Measurements from ENCODE around the gene SPTB.

The SPTB gene

GRCh38 chr14:64864258-64864657 is 15.4 kb downstream of the SPTB start:
- no peak for DNase-seq
- Histone ChIP-seq H3K4me1 (no peaks in the 10 kb centered on the region), H3K4me3 (ENCODE audit: low read depth, low read length) (no peak overlapping the region), H3K36me3 (no peaks in the 10 kb centered on the region), H3K27me3 (peaks cover 24% of the 10 kb centered on the region), H3K9me3 (no peaks in the 10 kb centered on the region)
- TF ChIP-seq, protein P1, sequence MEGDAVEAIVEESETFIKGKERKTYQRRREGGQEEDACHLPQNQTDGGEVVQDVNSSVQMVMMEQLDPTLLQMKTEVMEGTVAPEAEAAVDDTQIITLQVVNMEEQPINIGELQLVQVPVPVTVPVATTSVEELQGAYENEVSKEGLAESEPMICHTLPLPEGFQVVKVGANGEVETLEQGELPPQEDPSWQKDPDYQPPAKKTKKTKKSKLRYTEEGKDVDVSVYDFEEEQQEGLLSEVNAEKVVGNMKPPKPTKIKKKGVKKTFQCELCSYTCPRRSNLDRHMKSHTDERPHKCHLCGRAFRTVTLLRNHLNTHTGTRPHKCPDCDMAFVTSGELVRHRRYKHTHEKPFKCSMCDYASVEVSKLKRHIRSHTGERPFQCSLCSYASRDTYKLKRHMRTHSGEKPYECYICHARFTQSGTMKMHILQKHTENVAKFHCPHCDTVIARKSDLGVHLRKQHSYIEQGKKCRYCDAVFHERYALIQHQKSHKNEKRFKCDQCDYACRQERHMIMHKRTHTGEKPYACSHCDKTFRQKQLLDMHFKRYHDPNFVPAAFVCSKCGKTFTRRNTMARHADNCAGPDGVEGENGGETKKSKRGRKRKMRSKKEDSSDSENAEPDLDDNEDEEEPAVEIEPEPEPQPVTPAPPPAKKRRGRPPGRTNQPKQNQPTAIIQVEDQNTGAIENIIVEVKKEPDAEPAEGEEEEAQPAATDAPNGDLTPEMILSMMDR (IDR thresholded peaks at IDR 0.05; ENCODE audit: low read depth, low read length): no peak

DNA sequence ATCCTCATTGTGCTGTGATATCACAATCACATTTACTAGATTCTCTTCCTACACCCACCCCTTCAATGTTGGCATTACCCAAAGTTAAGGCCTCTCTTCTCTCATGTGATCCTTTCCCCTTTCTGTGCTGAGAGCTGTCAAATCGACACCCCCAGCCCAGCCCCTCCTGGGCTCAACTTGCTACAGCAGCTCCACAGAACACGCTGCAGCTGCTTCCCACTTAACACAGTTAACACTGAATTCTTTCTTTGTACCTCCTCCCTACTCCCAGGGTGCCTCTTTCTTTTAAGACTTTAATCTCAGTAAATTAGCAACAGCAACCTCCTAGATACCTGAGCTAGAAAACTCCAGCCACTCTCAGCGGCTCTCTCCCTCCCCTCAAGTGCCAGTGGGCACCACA is 17.8 kb downstream of the SPTB start:
- H3K4me3 ChIP-seq (ENCODE audit: low read depth, low read length): no peak overlapping the region
- H3K27me3 ChIP-seq: peaks cover 7% of the 10 kb centered on the region; the same call in 1 of the 2 replicates
- no peaks in the 10 kb centered on the region for H3K4me1 ChIP-seq
- DNase-seq: no peak
- TF ChIP-seq, protein P1 (IDR thresholded peaks at IDR 0.05; ENCODE audit: low read depth, low read length): no peak
- H3K9me3 ChIP-seq: no peaks in the 10 kb centered on the region
- H3K36me3 ChIP-seq: no peaks in the 10 kb centered on the region

GRCh38 chr14:64860039-64860438 is 19.7 kb downstream of the SPTB start:
- no peak overlapping the region for H3K4me3 ChIP-seq (ENCODE audit: low read depth, low read length)
- no peaks in the 10 kb centered on the region for H3K36me3 ChIP-seq
- TF ChIP-seq, protein P1 (IDR thresholded peaks at IDR 0.05; ENCODE audit: low read depth, low read length): no peak
- no peak for DNase-seq
- H3K27me3 ChIP-seq: no peaks in the 10 kb centered on the region
- H3K4me1 ChIP-seq: no peaks in the 10 kb centered on the region
- no peaks in the 10 kb centered on the region for H3K9me3 ChIP-seq

DNA sequence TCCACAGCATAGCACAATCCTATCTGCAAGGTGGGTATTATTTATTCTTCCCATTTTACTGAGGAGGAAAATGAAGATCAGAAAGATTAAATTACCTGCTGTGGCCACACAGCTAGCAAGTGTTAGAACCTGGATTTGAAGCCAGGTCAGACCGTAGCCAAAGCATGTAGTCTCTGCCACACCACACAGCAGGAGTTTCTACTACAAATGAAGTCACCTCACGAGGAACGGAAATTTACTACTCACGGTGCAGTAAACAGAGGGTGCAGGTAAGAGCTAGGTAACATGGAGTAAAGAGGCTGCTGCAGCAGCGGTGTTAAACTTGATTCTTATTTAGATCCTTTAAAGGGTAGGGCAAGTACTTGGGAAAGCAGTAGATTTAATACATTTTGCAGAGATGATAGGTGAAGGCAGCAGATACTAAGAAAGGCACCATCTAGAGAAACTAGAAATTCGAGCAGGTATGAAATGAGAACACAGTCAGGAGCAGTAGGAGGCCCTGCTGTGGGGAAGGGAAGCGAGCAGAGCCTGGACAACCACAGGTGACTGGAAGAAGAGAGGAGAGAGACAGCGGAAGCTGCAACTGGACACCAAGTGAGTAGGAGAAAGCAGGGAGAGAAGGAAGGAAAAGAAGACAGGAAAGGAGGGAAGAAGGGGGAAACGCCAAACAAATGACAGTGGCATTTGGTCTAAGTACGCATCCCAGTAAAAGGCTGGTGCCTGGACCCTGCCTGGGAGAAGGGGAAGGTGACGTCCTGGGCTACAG is 21.5 kb downstream of the SPTB start:
- Histone ChIP-seq H3K9me3 (no peaks in the 10 kb centered on the region), H3K36me3 (no peaks in the 10 kb centered on the region), H3K4me3 (ENCODE audit: low read depth, low read length) (no peak overlapping the region), H3K4me1 (no peaks in the 10 kb centered on the region), H3K27me3 (no peaks in the 10 kb centered on the region)
- no peak for DNase-seq
- TF ChIP-seq, protein P1 (IDR thresholded peaks at IDR 0.05; ENCODE audit: low read depth, low read length): no peak

DNA sequence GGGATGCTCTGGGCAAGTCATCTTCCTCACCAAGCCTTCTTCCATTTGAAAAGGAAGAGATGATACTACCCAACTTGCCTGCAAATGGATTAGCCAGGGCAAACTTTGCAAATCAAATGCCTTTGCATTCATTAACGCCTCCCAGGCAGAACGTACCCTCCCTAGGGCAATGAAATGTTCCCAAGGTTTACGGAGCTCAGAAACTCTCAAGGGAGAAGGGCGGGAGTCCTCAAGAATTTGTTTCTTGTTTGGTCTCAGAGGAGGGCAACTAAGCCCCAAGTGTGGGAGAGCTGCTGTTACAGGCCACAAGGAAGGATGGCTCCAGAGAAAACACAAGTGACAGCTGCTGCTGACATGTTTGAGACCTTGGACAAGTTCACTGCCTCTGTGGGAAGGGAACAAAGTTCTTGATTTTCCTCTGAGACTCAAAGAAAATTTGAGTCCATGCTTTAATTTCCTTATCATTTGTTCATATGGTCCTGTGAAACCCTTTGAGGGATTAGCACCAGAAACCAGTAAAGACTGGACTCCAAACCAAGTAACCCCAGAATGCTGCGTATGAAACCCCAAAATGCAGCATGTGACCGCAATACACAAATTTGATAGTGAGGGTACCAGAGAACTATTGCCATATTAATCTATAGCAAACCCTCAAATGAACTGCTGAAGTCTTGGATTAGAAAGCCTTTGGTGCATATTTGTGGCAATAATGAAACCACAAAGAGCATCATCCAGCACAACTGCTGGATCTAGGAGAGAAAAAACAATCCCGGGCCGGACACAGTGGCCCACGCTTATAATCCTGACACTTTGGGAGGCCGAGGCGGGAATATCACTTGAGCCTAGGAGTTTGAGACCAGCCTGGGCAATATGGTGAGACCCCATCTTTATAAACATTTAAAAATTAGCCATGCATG is 22.9 kb downstream of the SPTB start:
- TF ChIP-seq, protein P1 (IDR thresholded peaks at IDR 0.05; ENCODE audit: low read depth, low read length): no peak
- Histone ChIP-seq H3K4me3 (ENCODE audit: low read depth, low read length) (no peak overlapping the region), H3K9me3 (no peaks in the 10 kb centered on the region; the same call in 1 of the 2 replicates), H3K27me3 (no peaks in the 10 kb centered on the region), H3K36me3 (no peaks in the 10 kb centered on the region), H3K4me1 (no peaks in the 10 kb centered on the region)
- no peak for DNase-seq

Measured in BE2C (cell line).